Glutamatergic neuron (in vitro differentiated cells): ENCODE measurements around the gene TEX44. TPM values are rescaled to one million over a fixed set of nuclear protein-coding genes. Genes with fewer than 3 reads are reported as not detected.
"Not testable (repeated sequence)": the region's sequence is repeated elsewhere in the genome, so short reads cannot be mapped to it uniquely, and the experiment has no call there.

Experiments
- DNase-seq: peaks from one replicate; pipeline ENCODE4 v3.0.0; 2022
- H3K27ac Mint-ChIP-seq: one replicate; pipeline ENCODE4 v1.8.0; 2020; ENCODE audit warnings: mild to moderate bottlenecking, mixed read lengths, inconsistent platforms; ENCODE audit not compliant: unreplicated experiment
- H3K27me3 Mint-ChIP-seq: one replicate; pipeline ENCODE4 v1.8.0; 2020; ENCODE audit warnings: mild to moderate bottlenecking, moderate library complexity, mixed read lengths, inconsistent platforms; ENCODE audit not compliant: unreplicated experiment
- H3K36me3 Mint-ChIP-seq: one replicate; pipeline ENCODE4 v1.8.0; 2020; ENCODE audit warnings: mild to moderate bottlenecking, mixed read lengths, inconsistent platforms; ENCODE audit not compliant: unreplicated experiment
- H3K4me1 Mint-ChIP-seq: one replicate; pipeline ENCODE4 v1.8.0; 2020; ENCODE audit warnings: mild to moderate bottlenecking, low read depth, mixed read lengths, inconsistent platforms; ENCODE audit not compliant: unreplicated experiment
- H3K4me3 Mint-ChIP-seq: one replicate; pipeline ENCODE4 v1.8.0; 2020; ENCODE audit warnings: mild to moderate bottlenecking, mixed read lengths, inconsistent platforms; ENCODE audit not compliant: unreplicated experiment
- H3K9me3 Mint-ChIP-seq: one replicate; pipeline ENCODE4 v1.8.0; 2020; ENCODE audit warnings: mild to moderate bottlenecking, moderate library complexity, mixed read lengths, inconsistent platforms; ENCODE audit not compliant: unreplicated experiment
- CTCF ChIP-seq: fragments of 200-600 bp; sonication (generic); IDR thresholded peaks from one replicate; pipeline ENCODE4 v1.5.0; 2021; ENCODE audit not compliant: partially characterized antibody, unreplicated experiment
- total RNA-seq: library from RNA; stranded (reverse); fragmentation: NEBNext Ultra II Directional; extraction: Animal tissue kit (Norgen Biotek cat#: 25700); gene quantifications from one replicate; pipeline ENCODE4 v1.2.1, GENCODE V29; 2021; ENCODE audit not compliant: unreplicated experiment

Gene TEX44
- total RNA-seq, 1 donor from 2014 or later = not detected

- peaks cover 2% of the 10 kb centered on the region for H3K4me1 Mint-ChIP-seq
- H3K27me3 Mint-ChIP-seq = peaks cover 3% of the 10 kb centered on the region
- H3K4me3 Mint-ChIP-seq = no peak overlapping the region
- H3K27ac Mint-ChIP-seq = no peak overlapping the region
- TF ChIP-seq CTCF = no peak
- no peak for DNase-seq
- peaks cover 4% of the 10 kb centered on the region for H3K9me3 Mint-ChIP-seq
- no peaks in the 10 kb centered on the region for H3K36me3 Mint-ChIP-seq
These were observed 26.6 kb upstream of the TEX44 start for GRCh38 chr2:231565887-231566594.

GRCh38 chr2:231567159-231567558, 25.5 kb upstream of the TEX44 start:
- Mint-ChIP-seq H3K9me3 (peaks cover 4% of the 10 kb centered on the region), H3K27ac (no peak overlapping the region), H3K27me3 (peaks cover 7% of the 10 kb centered on the region), H3K4me3 (no peak overlapping the region), H3K4me1 (peaks cover 8% of the 10 kb centered on the region), H3K36me3 (no peaks in the 10 kb centered on the region)
- DNase-seq = no peak
- TF ChIP-seq CTCF = no peak

- Mint-ChIP-seq H3K27ac (no peak overlapping the region), H3K27me3 (peaks cover 7% of the 10 kb centered on the region), H3K9me3 (peaks cover 4% of the 10 kb centered on the region), H3K4me3 (no peak overlapping the region), H3K36me3 (no peaks in the 10 kb centered on the region), H3K4me1 (peaks cover 10% of the 10 kb centered on the region)
- no peak for TF ChIP-seq CTCF
- no peak for DNase-seq
These were observed 24.4 kb upstream of the TEX44 start for GRCh38 chr2:231568098-231568784.

- peaks cover 4% of the 10 kb centered on the region for H3K9me3 Mint-ChIP-seq
- DNase-seq = no peak
- no peak for TF ChIP-seq CTCF
- H3K4me3 Mint-ChIP-seq = no peak overlapping the region
- H3K27me3 Mint-ChIP-seq = peaks cover 7% of the 10 kb centered on the region
- peaks cover 14% of the 10 kb centered on the region for H3K4me1 Mint-ChIP-seq
- H3K27ac Mint-ChIP-seq = no peak overlapping the region
- H3K36me3 Mint-ChIP-seq = no peaks in the 10 kb centered on the region
These were observed 23.8 kb upstream of the TEX44 start for GRCh38 chr2:231568785-231569435.

GRCh38 chr2:231570915-231571314, 21.7 kb upstream of the TEX44 start:
- H3K4me3 Mint-ChIP-seq, DNase-seq, H3K36me3 Mint-ChIP-seq, H3K9me3 Mint-ChIP-seq, H3K27me3 Mint-ChIP-seq, H3K27ac Mint-ChIP-seq: not testable (repeated sequence)
- H3K4me1 Mint-ChIP-seq = peaks cover 14% of the 10 kb centered on the region
